Measurements from ENCODE around the gene TMEM178A. TPM values are rescaled to one million over a fixed set of nuclear protein-coding genes. Genes with fewer than 3 reads are reported as not detected.
"Not testable (repeated sequence)": the region's sequence is repeated elsewhere in the genome, so short reads cannot be mapped to it uniquely, and the experiment has no call there.

TMEM178A gene
- total and polyA plus RNA-seq, 7 experiments from 2014 or later: 0.32 to 0.54 (median 0.43) TPM; not detected in 3

DNA sequence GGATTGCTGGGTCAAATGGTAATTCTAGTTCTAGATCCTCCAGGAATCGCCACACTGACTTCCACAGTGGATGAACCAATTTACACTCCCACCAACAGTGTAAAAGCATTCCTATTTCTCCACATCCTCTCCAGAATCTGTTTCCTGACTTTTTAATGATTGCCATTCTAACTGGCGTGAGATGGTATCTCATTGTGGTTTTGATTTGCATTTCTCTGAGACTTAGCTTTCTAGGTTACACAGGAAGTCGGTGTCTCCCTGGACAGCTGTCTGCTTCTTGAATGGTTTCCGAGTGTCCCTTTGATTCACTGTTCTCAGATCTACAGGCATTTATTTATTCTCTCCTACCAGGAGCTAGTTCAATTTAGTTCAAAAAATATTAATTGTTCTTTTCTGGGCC is 62.4 kb downstream of the TMEM178A start:
- H3K4me3 Mint-ChIP-seq; H3K4me3 ChIP-seq (ENCODE audit: low read length); H3K9me3 ChIP-seq (ENCODE audit: control insufficient read depth in 2 of 3, low read length in 3 of 3); H3K9me3 Mint-ChIP-seq; CTCF ChIA-PET; H3K27ac Mint-ChIP-seq; H3K36me3 ChIP-seq (ENCODE audit: control insufficient read depth in 2 of 3, insufficient read depth in 3 of 3, low read length in 3 of 3); H3K27me3 ChIP-seq (ENCODE audit: control insufficient read depth in 2 of 2, insufficient read depth in 2 of 2, low read length in 2 of 2); H3K27me3 Mint-ChIP-seq; POLR2A ChIA-PET; H3K27ac ChIP-seq (ENCODE audit: low read depth, low read length); ATAC-seq; DNase-seq; H3K4me1 ChIP-seq (ENCODE audit: control insufficient read depth in 2 of 2, insufficient read depth in 2 of 2, low read length in 2 of 2): not testable (repeated sequence)
- intact Hi-C loops (cut with micrococcal nuclease): loop anchor here in 1 of 2 donors (5.0 kb wide), 1 partner anchor 216 kb away; no protein-coding TSS in a partner anchor
- Mint-ChIP-seq H3K36me3 (peaks cover 0 to 13% (median 6%) of the 10 kb centered on the region in 5 donors), H3K4me1 (peaks cover 0 to 10% (median 0%) of the 10 kb centered on the region in 7 donors)

DNA sequence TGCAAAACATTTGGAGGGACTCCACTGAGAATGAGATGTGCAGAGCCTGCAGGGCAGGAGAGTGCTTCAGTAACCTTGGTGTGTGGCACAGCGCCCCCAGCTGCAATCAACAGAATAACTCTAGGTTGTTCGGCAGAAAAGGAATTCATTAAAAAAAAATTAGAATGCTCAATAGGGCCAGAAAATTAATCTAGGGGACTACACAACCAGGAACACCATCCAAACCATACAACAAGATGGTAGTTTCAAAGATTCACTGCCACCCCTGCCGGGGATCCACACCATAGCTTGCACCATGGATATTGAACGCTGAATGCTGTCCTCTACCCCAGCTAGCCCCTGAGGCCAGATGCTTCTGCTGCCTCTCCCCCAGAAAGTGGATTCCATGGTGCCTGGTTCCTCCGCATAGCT is 63.2 kb downstream of the TMEM178A start:
- Mint-ChIP-seq H3K4me3 (no peak overlapping the region), H3K9me3 (peaks cover 0 to 4% (median 0%) of the 10 kb centered on the region in 11 donors), H3K27ac (no peak overlapping the region), H3K27me3 (no peaks in the 10 kb centered on the region), H3K36me3 (peaks cover 5 to 20% (median 11%) of the 10 kb centered on the region in 5 donors), H3K4me1 (peaks cover 0 to 10% (median 0%) of the 10 kb centered on the region in 7 donors)
- H3K27ac ChIP-seq (ENCODE audit: low read depth, low read length): no peak overlapping the region
- intact Hi-C loops (cut with micrococcal nuclease): loop anchor here in 1 of 2 donors (5.0 kb wide), 1 partner anchor 217 kb away; no protein-coding TSS in a partner anchor
- H3K9me3 ChIP-seq (ENCODE audit: control insufficient read depth in 2 of 3, low read length in 3 of 3): no peaks in the 10 kb centered on the region
- no peak for DNase-seq
- H3K4me1 ChIP-seq (ENCODE audit: control insufficient read depth in 2 of 2, insufficient read depth in 2 of 2, low read length in 2 of 2): no peaks in the 10 kb centered on the region
- H3K27me3 ChIP-seq (ENCODE audit: control insufficient read depth in 2 of 2, insufficient read depth in 2 of 2, low read length in 2 of 2): no peaks in the 10 kb centered on the region
- no peaks in the 10 kb centered on the region for H3K36me3 ChIP-seq (ENCODE audit: control insufficient read depth in 2 of 3, insufficient read depth in 3 of 3, low read length in 3 of 3)
- no peak overlapping the region for H3K4me3 ChIP-seq (ENCODE audit: low read length)
- CTCF ChIA-PET: no interaction called here
- peak; percentile 60 for ATAC-seq
- POLR2A ChIA-PET: no interaction called here

DNA sequence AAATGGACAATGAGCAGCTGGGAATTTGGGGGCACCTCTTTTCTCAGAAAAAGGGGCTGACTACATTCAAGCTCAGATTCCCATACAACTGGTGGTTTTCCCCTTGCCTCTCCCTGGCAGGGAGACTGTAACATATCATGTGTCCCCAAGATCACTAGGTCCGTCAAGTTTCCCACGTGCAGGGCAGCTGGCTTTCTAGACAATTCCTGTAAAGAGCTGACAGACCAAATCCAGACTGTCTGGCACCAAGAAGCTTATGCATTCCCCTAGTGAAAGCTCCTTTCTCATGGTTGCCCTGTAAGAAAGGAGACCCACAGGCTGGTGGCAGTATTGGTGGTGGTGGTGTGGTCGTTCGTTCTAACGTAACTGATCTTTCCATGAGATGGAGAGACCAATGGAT is 64.6 kb downstream of the TMEM178A start:
- Histone ChIP-seq H3K4me3 (ENCODE audit: low read length) (no peak overlapping the region), H3K27ac (ENCODE audit: low read depth, low read length) (no peak overlapping the region), H3K9me3 (ENCODE audit: control insufficient read depth in 2 of 3, low read length in 3 of 3) (no peaks in the 10 kb centered on the region), H3K27me3 (ENCODE audit: control insufficient read depth in 2 of 2, insufficient read depth in 2 of 2, low read length in 2 of 2) (no peaks in the 10 kb centered on the region), H3K36me3 (ENCODE audit: control insufficient read depth in 2 of 3, insufficient read depth in 3 of 3, low read length in 3 of 3) (no peaks in the 10 kb centered on the region), H3K4me1 (ENCODE audit: control insufficient read depth in 2 of 2, insufficient read depth in 2 of 2, low read length in 2 of 2) (no peaks in the 10 kb centered on the region)
- intact Hi-C loops (cut with micrococcal nuclease): loop anchor here in 1 of 2 donors (1.0 kb wide), 1 partner anchor 351 kb away; no protein-coding TSS in a partner anchor
- Mint-ChIP-seq H3K4me3 (no peak overlapping the region), H3K9me3 (peaks cover 0 to 4% (median 0%) of the 10 kb centered on the region in 11 donors), H3K4me1 (peaks cover 0 to 10% (median 0%) of the 10 kb centered on the region in 7 donors), H3K36me3 (peaks cover 8 to 33% (median 17%) of the 10 kb centered on the region in 5 donors), H3K27ac (no peak overlapping the region), H3K27me3 (no peaks in the 10 kb centered on the region)
- CTCF ChIA-PET: no interaction called here
- no peak for ATAC-seq
- no peak for DNase-seq
- POLR2A ChIA-PET: no interaction called here

- DNase-seq (peak in 1 of 9 donors; percentile 7), ATAC-seq (peak; percentile 60)
- Histone ChIP-seq H3K4me3 (ENCODE audit: low read length) (no peak overlapping the region), H3K9me3 (ENCODE audit: control insufficient read depth in 2 of 3, low read length in 3 of 3) (no peaks in the 10 kb centered on the region), H3K27ac (ENCODE audit: low read depth, low read length) (no peak overlapping the region), H3K27me3 (ENCODE audit: control insufficient read depth in 2 of 2, insufficient read depth in 2 of 2, low read length in 2 of 2) (no peaks in the 10 kb centered on the region), H3K36me3 (ENCODE audit: control insufficient read depth in 2 of 3, insufficient read depth in 3 of 3, low read length in 3 of 3) (no peaks in the 10 kb centered on the region), H3K4me1 (ENCODE audit: control insufficient read depth in 2 of 2, insufficient read depth in 2 of 2, low read length in 2 of 2) (no peaks in the 10 kb centered on the region)
- peaks cover 12 to 39% (median 22%) of the 10 kb centered on the region in 5 donors for H3K36me3 Mint-ChIP-seq
- no peaks in the 10 kb centered on the region for H3K27me3 Mint-ChIP-seq
- ChIA-PET POLR2A (no interaction called here), CTCF (no interaction called here)
- H3K27ac Mint-ChIP-seq: no peak overlapping the region
- intact Hi-C loops (cut with micrococcal nuclease): loop anchor here in 1 of 2 donors (1.0 kb wide), 1 partner anchor 351 kb away; no protein-coding TSS in a partner anchor
- no peak overlapping the region for H3K4me3 Mint-ChIP-seq
- peaks cover 0 to 10% (median 0%) of the 10 kb centered on the region in 7 donors for H3K4me1 Mint-ChIP-seq
- H3K9me3 Mint-ChIP-seq: peaks cover 0 to 4% (median 0%) of the 10 kb centered on the region in 11 donors
These were observed 65.1 kb downstream of the TMEM178A start for GRCh38 chr2:39730685-39731302.

GRCh38 chr2:39731546-39731945 is 65.8 kb downstream of the TMEM178A start:
- no peak overlapping the region for H3K4me3 Mint-ChIP-seq
- Histone ChIP-seq H3K9me3 (ENCODE audit: control insufficient read depth in 2 of 3, low read length in 3 of 3) (no peaks in the 10 kb centered on the region), H3K4me1 (ENCODE audit: control insufficient read depth in 2 of 2, insufficient read depth in 2 of 2, low read length in 2 of 2) (no peaks in the 10 kb centered on the region), H3K27me3 (ENCODE audit: control insufficient read depth in 2 of 2, insufficient read depth in 2 of 2, low read length in 2 of 2) (no peaks in the 10 kb centered on the region), H3K4me3 (ENCODE audit: low read length) (no peak overlapping the region), H3K27ac (ENCODE audit: low read depth, low read length) (no peak overlapping the region), H3K36me3 (ENCODE audit: control insufficient read depth in 2 of 3, insufficient read depth in 3 of 3, low read length in 3 of 3) (peaks cover 0 to 4% (median 3%) of the 10 kb centered on the region in 3 experiments)
- no peaks in the 10 kb centered on the region for H3K27me3 Mint-ChIP-seq
- ATAC-seq: no peak
- ChIA-PET CTCF (no interaction called here), POLR2A (no interaction called here)
- H3K27ac Mint-ChIP-seq: no peak overlapping the region
- H3K9me3 Mint-ChIP-seq: peaks cover 0 to 4% (median 0%) of the 10 kb centered on the region in 11 donors
- intact Hi-C loops (cut with micrococcal nuclease): no loop called here
- peaks cover 14 to 46% (median 29%) of the 10 kb centered on the region in 5 donors for H3K36me3 Mint-ChIP-seq
- H3K4me1 Mint-ChIP-seq: peaks cover 0 to 8% (median 0%) of the 10 kb centered on the region in 7 donors
- no peak for DNase-seq

DNA sequence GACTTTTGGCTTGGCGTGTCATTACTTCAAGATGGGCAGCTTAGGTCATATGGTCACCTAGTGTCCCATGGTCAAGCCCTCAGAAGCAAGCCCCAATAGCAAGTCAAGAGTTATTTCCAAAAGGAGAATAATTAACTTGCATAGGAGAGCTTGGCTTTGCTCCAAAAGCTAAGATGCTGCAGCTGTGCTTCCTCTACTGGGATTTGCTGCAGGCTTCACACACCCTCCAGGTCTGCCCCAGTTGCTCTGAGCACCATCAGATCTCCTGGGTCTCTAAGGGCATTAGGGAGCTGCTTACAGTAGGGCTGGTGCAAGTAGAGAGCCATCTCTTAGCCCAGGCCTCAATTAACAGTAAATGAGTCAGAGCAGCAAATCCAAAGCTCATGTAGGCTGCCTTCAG is 66.8 kb downstream of the TMEM178A start:
- Histone ChIP-seq H3K9me3 (ENCODE audit: control insufficient read depth in 2 of 3, low read length in 3 of 3) (no peaks in the 10 kb centered on the region), H3K27ac (ENCODE audit: low read depth, low read length) (no peak overlapping the region), H3K27me3 (ENCODE audit: control insufficient read depth in 2 of 2, insufficient read depth in 2 of 2, low read length in 2 of 2) (no peaks in the 10 kb centered on the region), H3K4me1 (ENCODE audit: control insufficient read depth in 2 of 2, insufficient read depth in 2 of 2, low read length in 2 of 2) (no peaks in the 10 kb centered on the region), H3K36me3 (ENCODE audit: control insufficient read depth in 2 of 3, insufficient read depth in 3 of 3, low read length in 3 of 3) (peaks cover 0 to 12% (median 4%) of the 10 kb centered on the region in 3 experiments), H3K4me3 (ENCODE audit: low read length) (no peak overlapping the region)
- ChIA-PET POLR2A (no interaction called here), CTCF (no interaction called here)
- intact Hi-C loops (cut with micrococcal nuclease): no loop called here
- H3K27ac Mint-ChIP-seq: no peak overlapping the region
- H3K36me3 Mint-ChIP-seq: peaks cover 17 to 52% (median 36%) of the 10 kb centered on the region in 5 donors
- no peaks in the 10 kb centered on the region for H3K27me3 Mint-ChIP-seq
- H3K9me3 Mint-ChIP-seq: peaks cover 0 to 4% (median 0%) of the 10 kb centered on the region in 11 donors
- DNase-seq: no peak
- H3K4me1 Mint-ChIP-seq: peaks cover 0 to 11% (median 4%) of the 10 kb centered on the region in 7 donors
- ATAC-seq: no peak
- H3K4me3 Mint-ChIP-seq: no peak overlapping the region

Measured in naive thymus-derived CD4-positive, alpha-beta T cell (primary cell).